Psoas muscle (tissue), 8 donors: Measurements from ENCODE around the gene SAT1. TPM values are rescaled to one million over a fixed set of nuclear protein-coding genes. Genes with fewer than 3 reads are reported as not detected.
"Not testable (repeated sequence)": the region's sequence is repeated elsewhere in the genome, so short reads cannot be mapped to it uniquely, and the experiment has no call there.

ENCODE experiments used
- ATAC-seq, 4 donors: fragments of 200-7000 bp; cut with Tn5 transposase; one replicate each; pipeline ENCODE4 v1.9.1; 2020; ENCODE audit warnings: moderate library complexity in 3 of 4, mild to moderate bottlenecking in 2 of 4
- DNase-seq, 2 donors: peaks; one replicate each; pipeline ENCODE4 v3.0.0-alpha.2; 2020
- H3K27ac ChIP-seq: fragments of 200-600 bp; one replicate; pipeline ENCODE4 v1.8.0; 2022
- H3K27me3 ChIP-seq, 3 donors: fragments of 200-600 bp in 1 of 3; one replicate each; pipeline versions ENCODE4 v1.6.1 to v1.8.0; 2013 to 2022; ENCODE audit warnings: low read length in 2 of 3, mild to moderate bottlenecking in 2 of 3, moderate library complexity in 1 of 3; ENCODE audit not compliant: insufficient read depth in 3 of 3
- H3K36me3 ChIP-seq, 2 donors: fragments of 200-600 bp in 1 of 2; one replicate each; pipeline versions ENCODE4 v1.6.1 to v1.8.0; 2013 to 2022; ENCODE audit warnings: low read depth in 1 of 2, mild to moderate bottlenecking in 1 of 2, moderate library complexity in 1 of 2; ENCODE audit not compliant: insufficient read depth in 1 of 2
- H3K4me1 ChIP-seq: fragments of 200-600 bp; one replicate; pipeline ENCODE4 v1.8.0; 2022
- H3K4me3 ChIP-seq: fragments of 200-600 bp; one replicate; pipeline ENCODE4 v1.8.0; 2022; ENCODE audit warnings: mild to moderate bottlenecking
- H3K9me3 ChIP-seq: fragments of 200-600 bp; one replicate; pipeline ENCODE4 v1.8.0; 2022
- WGBS, 3 donors: extraction: QIAGEN DNeasy Blood & Tissue Kit; methylation state at CpG; one replicate each; pipeline versions ENCODE4 v1.1.6 to v1.1.7; 2013; 5-methylcytosine and 5-hydroxymethylcytosine counted together
- intact Hi-C, 2 donors: fragments of 100-400 bp; cut with DNase I; formaldehyde crosslinking; loops; one replicate each; pipeline versions ENCODE4 v1.11.0 to v1.14.2; 2022
- polyA plus RNA-seq, 3 donors: library from polyadenylated mRNA; stranded (reverse); fragments of 200-250 nt; gene quantifications; one replicate each; pipeline ENCODE4 v1.2.3, GENCODE V29; 2013
- total RNA-seq, 4 donors: library from RNA; stranded (reverse); fragmentation: NEBNext Ultra II Directional in 2 of 4; extraction: Animal tissue kit (Norgen Biotek cat#: 25700) in 2 of 4; gene quantifications; one replicate each; pipeline versions ENCODE4 v1.2.1 to v1.2.4, GENCODE V29; 2021 to 2023
- TF ChIP-seq, protein P1 (sequence below): fragments of 200-600 bp; IDR thresholded peaks from one replicate; pipeline ENCODE4 v1.8.0; 2022; ENCODE audit warnings: antibody characterized with exemption
- donor health status: healthy with polysubstance abuse.
- donor health status: DM: no; HTN: no; CAD: no; lungs with moderate emphysema.
- donor health status: Bipolar disorder and iron deficiency.
- donor health status: healthy.
- donor health status: DM: yes; HTN: yes; CAD: no.
- donor health status: DM: no; HTN: no; CAD: no.
- donor health status: DM: no; HTN: no; CAD: no.
- donor health status: DM: yes; HTN: yes; CAD: no.

Gene SAT1
- total and polyA plus RNA-seq, 7 donors: 20.7 to 129 (median 45.1) TPM

GRCh38 chrX:23742697-23743622 lies 40.0 kb upstream of the SAT1 start, which contains the start of gene ACOT9:
Gene ACOT9, minus strand, starts transcription at chrX:23743276. Its CDS starts 132 bp downstream, at chrX:23743144.
- intact Hi-C loops: loop anchor here in 1 of 2 donors (2.0 to 5.0 kb wide), 2 partner anchors 39 to 158 kb away; partner anchors contain the start of gene SAT1
- Histone ChIP-seq H3K4me1 (no peaks in the 10 kb centered on the region), H3K27me3 (no peaks in the 10 kb centered on the region), H3K27ac (peak within 1 kb of the TSS; percentile 98), H3K9me3 (no peaks in the 10 kb centered on the region), H3K36me3 (no peaks in the 10 kb centered on the region), H3K4me3 (peak within 1 kb of the TSS; percentile 79)
- DNase-seq (peak; percentile 95 to 96), ATAC-seq (peak; percentile 96 to 98 (median 96))
- TF ChIP-seq, protein P1, sequence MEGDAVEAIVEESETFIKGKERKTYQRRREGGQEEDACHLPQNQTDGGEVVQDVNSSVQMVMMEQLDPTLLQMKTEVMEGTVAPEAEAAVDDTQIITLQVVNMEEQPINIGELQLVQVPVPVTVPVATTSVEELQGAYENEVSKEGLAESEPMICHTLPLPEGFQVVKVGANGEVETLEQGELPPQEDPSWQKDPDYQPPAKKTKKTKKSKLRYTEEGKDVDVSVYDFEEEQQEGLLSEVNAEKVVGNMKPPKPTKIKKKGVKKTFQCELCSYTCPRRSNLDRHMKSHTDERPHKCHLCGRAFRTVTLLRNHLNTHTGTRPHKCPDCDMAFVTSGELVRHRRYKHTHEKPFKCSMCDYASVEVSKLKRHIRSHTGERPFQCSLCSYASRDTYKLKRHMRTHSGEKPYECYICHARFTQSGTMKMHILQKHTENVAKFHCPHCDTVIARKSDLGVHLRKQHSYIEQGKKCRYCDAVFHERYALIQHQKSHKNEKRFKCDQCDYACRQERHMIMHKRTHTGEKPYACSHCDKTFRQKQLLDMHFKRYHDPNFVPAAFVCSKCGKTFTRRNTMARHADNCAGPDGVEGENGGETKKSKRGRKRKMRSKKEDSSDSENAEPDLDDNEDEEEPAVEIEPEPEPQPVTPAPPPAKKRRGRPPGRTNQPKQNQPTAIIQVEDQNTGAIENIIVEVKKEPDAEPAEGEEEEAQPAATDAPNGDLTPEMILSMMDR: no peak
- WGBS, 3 donors: 0 to 25% (median 1%) methylated on average over 49 to 73 of the region's 73 CpGs

DNA sequence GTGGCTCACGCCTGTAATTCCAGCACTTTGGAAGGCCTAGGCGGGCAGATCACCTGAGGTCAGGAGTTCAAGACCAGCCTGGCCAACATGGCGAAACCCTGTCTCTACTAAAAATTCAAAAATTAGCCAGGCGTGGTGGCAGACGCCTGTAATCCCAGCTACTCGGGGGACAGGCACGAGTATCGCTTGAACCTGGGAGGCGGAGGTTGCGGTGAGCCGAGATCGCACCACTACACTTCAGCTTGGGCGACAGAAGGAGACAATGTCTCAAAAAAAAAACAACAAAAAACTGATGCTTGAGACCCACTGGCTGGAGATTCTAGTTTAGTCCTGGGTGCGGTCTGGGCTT lies 39.4 kb upstream of the SAT1 start:
- ATAC-seq, H3K27me3 ChIP-seq, H3K4me1 ChIP-seq, H3K36me3 ChIP-seq, DNase-seq, H3K9me3 ChIP-seq: not testable (repeated sequence)
- WGBS, 3 donors: 33 to 62% (median 49%) methylated on average over 3 to 14 of the region's 14 CpGs
- intact Hi-C loops: loop anchor here in 1 of 2 donors (2.0 to 5.0 kb wide), 2 partner anchors 39 to 157 kb away; partner anchors contain the start of gene SAT1
- peak overlapping the region; percentile 98 for H3K27ac ChIP-seq
- peak overlapping the region; percentile 79 for H3K4me3 ChIP-seq

GRCh38 chrX:23745786-23746185 lies 37.2 kb upstream of the SAT1 start:
- H3K27ac ChIP-seq: no peak overlapping the region
- no peaks in the 10 kb centered on the region for H3K4me1 ChIP-seq
- intact Hi-C loops: no loop called here
- H3K4me3 ChIP-seq: no peak overlapping the region
- H3K27me3 ChIP-seq: no peaks in the 10 kb centered on the region
- ATAC-seq (no peak), DNase-seq (no peak)
- 64 to 72% (median 66%) methylated on average over 3 of the region's 3 CpGs for WGBS, 3 donors
- no peaks in the 10 kb centered on the region for H3K36me3 ChIP-seq
- H3K9me3 ChIP-seq: no peaks in the 10 kb centered on the region
- TF ChIP-seq, protein P1: no peak

GRCh38 chrX:23749129-23749528 lies 33.8 kb upstream of the SAT1 start:
- H3K27ac ChIP-seq: no peak overlapping the region
- no peak overlapping the region for H3K4me3 ChIP-seq
- H3K27me3 ChIP-seq: no peaks in the 10 kb centered on the region
- DNase-seq (no peak), ATAC-seq (peak in 2 of 4 donors; percentile 14 to 17)
- WGBS, 3 donors: 70 to 73% (median 73%) methylated on average over 4 of the region's 4 CpGs
- TF ChIP-seq, protein P1: no peak
- no peaks in the 10 kb centered on the region for H3K4me1 ChIP-seq
- intact Hi-C loops: no loop called here
- H3K9me3 ChIP-seq: no peaks in the 10 kb centered on the region
- no peaks in the 10 kb centered on the region for H3K36me3 ChIP-seq

- WGBS, 3 donors: 23 to 46% (median 39%) methylated on average over 2 of the region's 2 CpGs
- no peak overlapping the region for H3K27ac ChIP-seq
- no peaks in the 10 kb centered on the region for H3K36me3 ChIP-seq
- DNase-seq (no peak), ATAC-seq (peak in 3 of 4 donors; percentile 39 to 50 (median 47))
- H3K27me3 ChIP-seq: no peaks in the 10 kb centered on the region
- H3K4me1 ChIP-seq: no peaks in the 10 kb centered on the region
- TF ChIP-seq, protein P1: no peak
- H3K9me3 ChIP-seq: no peaks in the 10 kb centered on the region
- H3K4me3 ChIP-seq: no peak overlapping the region
- intact Hi-C loops: no loop called here
Observed at GRCh38 chrX:23749576-23749975, 33.4 kb upstream of the SAT1 start.
